Inflammatory macrophage treated with lipopolysaccharide for 4 hours (primary cell): ENCODE measurements around the gene DYRK1A.
A peak's percentile ranks its signal among the peaks of the same experiment; 100 is the strongest.
"Not testable (repeated sequence)": the region's sequence is repeated elsewhere in the genome, so short reads cannot be mapped to it uniquely, and the experiment has no call there.

Experiments
- DNase-seq: peaks from one replicate; pipeline ENCODE4 v3.0.0-alpha.2; 2020

The DYRK1A gene

DNA sequence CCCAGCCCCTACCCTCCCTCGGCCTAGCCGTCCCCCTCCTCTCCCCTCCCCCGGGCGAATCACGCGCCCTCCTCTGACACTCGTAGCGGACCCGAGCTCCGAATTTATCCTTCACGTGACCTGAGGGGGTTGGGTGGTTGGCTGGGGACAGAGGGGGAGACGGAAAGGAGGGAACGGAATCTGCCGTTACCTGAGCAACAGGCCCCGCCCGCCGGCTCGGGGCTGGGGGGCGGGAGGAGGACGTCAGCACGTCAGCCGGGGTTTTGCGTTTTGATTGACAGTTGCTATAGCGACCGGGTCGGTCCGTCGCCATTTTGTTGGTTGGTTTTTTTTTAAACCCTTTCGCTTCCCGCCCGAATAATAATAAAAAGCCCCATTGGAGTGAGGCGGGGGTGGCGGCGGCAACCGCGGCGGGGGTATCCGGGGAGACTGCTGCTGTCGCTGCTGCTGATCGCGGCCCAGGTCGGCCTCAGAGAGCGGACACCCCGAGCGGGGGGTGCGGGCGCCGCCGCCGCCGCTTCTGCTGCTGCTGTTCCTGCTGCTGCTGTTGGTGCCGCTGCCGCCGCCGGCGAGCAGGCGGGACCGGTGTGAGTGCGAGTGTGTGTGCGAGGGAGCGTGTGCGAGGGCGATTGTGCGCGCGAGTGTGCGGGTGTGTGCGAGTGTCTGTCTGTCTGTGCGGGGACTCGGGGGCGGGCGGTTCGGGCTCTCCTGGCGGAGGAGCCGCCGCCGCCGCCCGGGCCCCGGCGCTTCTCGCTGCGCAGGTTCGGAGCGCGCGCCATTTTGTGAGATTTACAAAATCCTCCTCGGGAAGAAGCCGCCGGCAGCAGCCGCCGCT is at the start of gene DYRK1A:
TSS of gene DYRK1A (plus strand) at position 292 of the 835 bp plus-strand sequence. CDS start 53,602 bp downstream, outside the sequence.
- peak; percentile 99 for DNase-seq

DNA sequence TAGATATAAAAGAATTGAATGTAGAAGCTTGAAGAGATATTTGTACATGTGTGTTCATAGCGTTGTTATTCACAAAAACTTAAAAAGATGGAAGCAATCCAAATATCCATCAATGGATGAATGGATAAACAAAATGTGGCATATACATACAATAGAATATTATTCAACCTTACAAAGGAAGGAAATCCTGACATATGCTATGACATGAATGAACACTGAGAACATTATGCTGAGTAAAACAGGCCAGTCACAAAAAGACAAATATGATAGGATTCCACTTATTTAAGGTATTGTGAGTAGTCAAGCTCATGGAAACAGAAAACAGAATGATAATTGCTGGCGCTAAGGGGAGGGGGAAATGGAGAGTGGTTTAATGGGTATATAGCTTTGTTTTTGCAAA is 47.0 kb upstream of the DYRK1A start:
- DNase-seq, result no peak

DNA sequence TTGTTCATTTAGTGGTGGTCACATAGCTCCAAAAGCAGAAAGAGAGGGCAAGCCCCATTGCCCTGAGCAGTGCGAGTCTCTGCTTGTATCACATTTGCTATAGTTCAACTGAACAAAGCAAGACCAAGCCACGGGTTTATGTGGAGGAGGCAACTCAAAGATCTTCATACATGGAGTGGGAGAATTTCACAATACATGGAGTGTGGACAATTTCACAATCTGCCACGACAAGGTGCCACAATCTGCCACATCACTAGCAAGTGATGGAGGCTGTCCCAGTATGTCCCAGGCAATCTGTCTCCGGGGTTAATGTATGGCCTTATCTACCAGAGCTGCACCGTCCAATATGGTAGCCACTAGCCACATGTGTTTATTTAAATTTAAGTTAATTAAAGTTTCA is 44.5 kb upstream of the DYRK1A start:
- no peak for DNase-seq

DNA sequence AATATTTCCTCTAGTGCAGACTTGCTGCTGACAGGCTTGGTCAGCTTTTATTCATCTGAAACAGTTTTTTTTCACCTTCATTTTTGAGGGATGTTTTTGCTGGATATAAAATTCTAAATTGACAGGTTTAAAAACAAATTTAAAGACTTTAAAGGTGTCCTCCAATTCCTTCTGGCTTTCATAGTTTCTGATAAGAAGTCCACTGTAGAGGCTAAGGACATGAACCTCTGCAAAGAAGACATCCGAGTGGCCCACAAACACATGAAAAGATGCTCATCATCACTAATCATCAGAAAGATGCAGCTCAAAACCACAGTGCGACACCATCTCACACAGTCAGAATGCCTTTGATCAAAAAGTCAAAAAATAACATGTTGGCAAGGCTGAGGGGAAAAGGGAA is 42.0 kb upstream of the DYRK1A start:
- DNase-seq, result no peak

DNA sequence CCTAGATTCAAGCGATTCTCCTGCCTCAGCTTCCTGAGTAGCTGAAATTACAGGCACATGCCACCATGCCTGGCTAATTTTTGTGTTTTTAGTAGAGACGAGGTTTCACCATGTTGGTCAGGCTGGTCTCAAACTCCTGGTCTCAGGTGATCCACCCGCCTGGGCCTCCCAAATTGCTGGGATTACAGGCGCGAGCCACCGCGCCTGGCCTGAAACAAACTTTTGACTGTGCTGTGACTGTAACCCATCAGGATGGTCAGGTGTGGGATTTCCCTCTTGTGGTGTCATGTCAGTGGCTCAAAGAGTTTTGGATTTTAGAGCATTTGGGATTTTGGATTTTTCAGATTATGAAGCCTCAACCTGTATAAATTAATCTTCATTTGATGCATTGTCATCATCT is 38.4 kb upstream of the DYRK1A start:
- DNase-seq, result not testable (repeated sequence)

DNA sequence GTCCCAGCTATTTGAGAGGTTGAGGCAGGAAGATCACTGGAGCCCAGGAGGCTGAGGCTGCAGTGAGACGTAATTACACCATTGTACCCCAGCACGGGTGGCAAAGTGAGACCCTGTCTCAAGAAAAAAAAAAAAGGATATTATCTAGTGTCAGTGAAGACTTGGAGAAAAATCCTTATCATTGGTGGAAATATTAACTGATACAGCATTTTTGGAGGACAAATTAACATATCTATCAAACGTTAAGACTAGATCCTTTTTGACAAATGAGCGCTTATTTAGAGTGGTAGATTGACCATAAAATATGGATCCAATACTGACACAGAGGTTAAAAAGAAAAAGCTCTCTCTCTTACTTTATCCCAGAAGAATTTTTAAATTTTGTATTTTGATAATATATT is 35.2 kb upstream of the DYRK1A start:
- no peak for DNase-seq

DNA sequence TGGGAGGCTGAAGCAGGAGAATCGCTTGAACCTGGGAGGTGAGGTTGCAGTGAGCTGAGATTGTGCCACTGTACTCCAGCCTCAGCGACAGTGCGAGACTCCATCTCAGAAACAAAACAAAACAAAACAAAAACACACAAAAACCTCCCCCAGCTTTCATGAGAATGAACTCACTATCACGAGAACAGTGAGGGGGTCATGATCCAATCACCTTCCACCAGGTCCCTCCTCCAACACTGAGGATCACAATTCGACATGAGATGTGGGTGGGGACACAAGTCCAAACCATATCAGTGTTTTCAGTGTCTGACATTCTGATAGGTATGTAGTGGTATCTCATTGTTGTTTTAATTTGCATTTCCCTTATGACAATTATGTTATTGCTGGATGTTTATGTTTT is 31.5 kb upstream of the DYRK1A start:
- DNase-seq, result no peak

DNA sequence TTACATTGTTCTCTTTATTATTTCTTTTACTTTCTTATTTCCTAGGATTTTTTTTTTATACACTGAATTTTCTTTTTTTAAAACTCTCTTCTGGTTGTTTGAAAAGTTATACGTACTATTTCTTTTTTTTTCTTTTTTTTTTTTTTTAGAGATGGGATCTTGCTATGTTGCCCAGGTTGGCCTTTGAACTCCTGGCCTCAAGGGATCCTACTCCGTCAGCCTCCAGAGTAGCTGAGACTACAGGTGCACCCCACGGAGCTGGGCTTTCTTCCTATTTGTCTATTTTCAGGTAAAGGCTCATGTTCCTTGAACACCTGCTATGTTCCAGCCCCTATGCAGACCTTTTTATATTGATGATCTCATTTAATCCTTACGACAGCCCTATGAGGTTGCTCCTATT is 29.4 kb upstream of the DYRK1A start:
- DNase-seq, result no peak

DNA sequence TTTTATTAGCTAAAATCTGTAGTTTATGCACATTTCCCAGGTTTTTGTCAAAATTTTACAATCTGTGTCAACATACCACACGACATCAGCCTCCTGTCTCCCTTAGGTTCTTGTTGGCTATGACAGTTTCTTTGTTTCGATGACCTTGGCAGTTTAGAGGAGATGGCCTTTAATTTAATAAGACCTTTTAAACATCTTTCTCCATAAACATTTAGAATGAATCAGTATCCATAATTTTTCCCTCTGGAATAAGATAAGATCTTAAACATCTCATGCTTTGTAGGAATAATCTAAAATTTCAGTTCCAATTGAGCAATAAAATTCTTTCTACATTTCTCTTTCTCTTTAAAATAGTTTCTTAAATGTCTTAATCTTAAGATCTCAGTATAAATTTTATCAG is 28.7 kb upstream of the DYRK1A start:
- DNase-seq, result no peak

DNA sequence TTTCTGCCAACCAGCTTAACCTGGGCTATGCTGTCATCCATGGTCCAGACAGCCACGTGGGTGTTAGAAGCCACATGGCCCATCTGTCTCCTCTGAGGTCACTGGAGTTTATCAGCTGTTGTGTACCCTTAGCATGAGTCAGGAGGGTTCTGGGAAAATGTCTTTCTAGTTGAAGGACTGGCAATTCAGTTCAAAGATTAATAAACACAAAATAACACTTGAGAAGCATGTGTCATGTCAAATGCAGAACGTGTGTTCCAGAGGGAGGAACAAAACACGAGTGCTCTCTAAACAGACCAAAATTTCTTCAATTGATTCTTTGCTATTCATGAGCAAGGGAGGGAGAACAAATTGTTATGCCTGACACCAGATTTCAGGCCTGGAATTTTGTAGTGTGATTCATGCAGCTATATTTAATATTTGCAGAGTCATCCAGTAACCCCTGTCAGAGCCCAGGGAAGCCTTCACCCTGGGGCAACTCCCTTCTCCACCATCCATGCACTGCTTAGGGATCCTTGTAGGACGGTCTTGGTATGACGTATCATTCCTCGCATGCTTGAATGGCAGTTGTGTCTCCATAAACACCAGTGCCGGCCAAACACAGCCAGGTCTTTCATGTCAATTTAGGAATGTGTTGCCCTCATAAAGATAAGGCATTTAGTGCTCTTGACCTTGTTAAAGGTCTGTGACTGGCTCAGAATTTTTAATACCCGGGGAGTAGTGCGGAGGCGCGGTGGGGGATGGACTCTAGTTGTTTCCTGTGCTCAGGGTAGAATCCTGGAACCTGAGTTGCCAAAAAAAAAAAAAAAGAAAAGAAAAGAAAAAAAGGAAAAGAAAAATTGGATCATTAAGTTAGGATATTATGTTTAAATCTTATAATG is 27.7 kb upstream of the DYRK1A start:
- DNase-seq, result peak; percentile 63

DNA sequence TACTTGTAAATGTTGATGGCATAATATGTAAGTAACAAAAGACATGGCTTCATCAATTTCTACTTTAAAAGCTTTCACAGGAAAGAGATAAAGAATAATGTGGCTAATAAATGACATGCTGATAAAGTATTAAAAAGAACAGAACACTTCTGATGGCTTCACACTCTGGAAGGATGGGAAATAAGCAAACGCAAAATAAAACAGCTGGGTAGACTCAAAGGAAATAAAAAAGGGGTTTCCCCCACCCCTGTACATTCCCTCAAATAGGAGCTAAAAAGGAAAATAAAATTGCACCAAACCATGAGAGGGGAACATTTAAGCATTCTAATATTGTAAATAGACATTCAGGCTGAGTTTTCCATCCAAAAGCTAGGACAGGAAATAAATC is 27.0 kb upstream of the DYRK1A start:
- no peak for DNase-seq

DNA sequence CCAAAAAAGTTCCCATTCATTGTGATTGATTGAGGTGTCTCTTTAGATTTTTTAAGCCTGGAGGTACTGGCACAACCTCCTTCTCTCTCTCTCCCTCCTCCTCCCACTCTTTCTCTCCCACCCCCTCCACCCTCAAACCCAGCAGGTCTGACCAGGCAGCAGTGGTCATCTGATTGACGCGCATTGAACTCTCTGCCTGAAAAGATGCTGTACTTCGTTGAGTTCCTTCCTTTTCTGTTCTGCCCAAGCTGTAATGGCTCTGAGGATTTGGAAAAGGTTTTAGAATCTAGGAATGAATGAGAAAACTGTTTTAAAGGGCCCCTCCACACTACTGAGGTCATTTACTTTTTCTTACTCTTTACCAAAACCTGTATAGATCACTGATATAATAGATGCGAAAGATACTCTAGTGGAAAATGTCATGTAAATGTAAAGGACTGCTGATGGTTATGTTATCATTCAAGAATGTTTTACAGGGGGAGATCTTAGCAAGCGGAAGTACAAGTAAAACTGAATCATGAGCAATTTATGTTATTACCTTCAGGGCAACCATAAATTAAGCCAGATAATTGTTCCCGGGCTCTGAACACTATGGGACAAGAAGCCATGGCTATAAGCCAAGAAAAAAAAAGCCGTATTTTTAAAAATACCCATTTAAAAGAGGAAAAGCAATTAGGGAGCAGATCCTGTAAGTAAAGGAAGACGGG is 25.2 kb upstream of the DYRK1A start:
- no peak for DNase-seq

DNA sequence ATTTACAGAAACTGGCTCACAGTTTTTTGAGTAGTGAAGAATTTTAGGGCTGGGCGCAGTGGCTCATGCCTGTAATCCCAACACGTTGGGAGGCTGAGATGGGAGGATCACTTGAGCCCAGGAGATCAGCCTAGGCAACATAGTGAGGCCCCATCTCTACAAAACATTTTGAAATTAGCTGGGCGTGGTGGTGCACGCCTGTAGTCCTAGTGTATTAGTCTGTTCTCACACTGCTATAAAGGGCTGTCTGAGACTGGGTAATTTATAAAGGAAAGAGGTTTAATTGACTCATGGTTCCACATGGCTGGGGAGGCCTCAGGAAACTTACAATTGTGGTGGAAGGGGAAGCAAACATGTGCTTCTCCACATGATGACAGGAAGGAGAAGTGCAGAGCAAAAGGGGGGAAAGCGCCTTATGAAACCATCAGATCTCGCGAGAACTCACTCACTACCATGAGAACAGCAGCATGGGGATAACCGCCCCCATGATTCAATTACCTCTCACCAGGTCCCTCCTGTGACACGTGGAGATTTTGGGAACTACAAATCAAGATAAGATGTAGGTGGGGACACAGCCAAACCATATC is 24.4 kb upstream of the DYRK1A start:
- DNase-seq, result no peak

DNA sequence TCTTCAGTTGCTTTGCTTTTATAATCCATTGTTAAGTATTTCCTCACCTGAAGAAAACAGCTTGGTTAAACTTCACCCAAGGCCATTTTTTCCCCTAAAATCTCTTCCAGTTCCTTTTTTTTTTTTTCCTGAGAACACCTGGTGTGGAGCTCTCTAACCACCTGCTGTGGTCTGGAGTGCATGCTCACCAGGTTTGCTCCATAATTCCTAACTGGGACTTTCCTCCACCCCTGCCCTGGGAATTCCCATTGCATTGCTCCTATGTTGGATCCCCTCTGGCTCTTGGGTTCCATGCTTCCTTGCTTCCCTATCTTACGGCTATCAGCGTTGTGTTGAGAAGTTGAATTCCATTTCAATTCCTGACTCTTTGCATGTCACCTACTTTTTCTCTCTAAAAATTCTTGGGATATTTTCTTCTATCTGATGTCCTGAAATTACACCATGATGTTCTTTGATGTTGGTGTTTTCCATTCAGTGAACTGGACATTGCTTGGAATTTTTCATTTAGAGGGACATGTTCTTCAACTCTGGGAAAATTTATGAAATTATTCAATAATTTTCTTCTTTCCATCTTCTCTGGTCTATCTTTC is 19.6 kb upstream of the DYRK1A start:
- DNase-seq, result no peak

DNA sequence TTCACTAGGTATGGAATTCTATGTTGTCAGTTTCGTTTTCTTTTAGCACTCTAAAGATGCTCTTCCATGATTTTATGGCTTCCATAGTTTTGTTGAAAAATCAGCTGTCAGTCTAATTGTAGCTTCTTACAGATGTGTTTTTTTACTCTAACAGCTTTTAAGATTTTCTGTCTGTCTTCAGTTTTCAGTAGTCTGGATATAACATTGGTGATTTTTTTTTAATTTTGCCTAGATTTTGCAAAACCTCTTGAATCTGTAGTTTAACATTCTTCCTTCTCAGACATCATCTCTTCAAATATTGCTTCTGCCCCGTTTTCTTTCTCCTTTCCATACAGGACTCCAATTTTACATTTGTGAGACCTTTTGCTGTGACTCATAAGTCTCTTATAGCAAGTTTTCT is 17.9 kb upstream of the DYRK1A start:
- peak; percentile 24 for DNase-seq

DNA sequence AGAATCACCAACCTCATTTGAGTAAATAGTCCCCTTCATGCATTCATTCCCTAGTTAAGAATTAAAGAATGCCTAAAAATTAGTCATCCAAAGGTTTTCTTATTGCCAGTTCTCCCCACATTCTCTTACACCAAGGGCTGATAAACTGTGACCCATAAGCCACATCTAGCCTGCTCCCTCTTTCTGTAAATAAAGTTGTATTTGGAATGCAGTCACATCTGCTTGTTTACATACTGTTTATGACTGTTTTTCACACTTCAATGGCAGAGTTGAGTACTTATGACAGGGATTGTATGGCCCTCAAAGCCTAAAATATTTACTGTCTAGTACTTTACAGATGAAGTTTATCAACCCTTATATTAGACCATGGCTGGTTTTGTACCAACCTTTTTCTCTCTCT is 16.1 kb upstream of the DYRK1A start:
- DNase-seq, result no peak

DNA sequence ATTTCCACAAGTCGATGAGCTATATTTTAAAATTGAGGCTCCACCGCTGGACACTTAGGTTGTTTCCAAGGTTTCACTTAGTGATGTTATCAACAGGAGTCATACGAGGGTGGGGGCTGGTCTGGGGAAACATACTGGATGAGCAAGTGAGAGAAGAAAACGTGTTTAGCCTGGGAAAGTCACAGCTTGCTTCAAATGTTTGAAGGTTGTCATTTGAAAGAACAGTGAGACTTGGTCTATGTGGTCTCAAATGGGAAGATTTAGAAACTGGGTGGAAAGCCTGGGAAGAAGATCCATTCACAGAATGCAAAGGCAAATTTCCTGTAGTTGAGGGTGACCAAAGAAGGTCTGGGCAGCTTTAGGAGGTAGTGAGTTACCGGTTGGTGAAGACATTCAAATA is 9.9 kb upstream of the DYRK1A start:
- DNase-seq, result peak; percentile 57

DNA sequence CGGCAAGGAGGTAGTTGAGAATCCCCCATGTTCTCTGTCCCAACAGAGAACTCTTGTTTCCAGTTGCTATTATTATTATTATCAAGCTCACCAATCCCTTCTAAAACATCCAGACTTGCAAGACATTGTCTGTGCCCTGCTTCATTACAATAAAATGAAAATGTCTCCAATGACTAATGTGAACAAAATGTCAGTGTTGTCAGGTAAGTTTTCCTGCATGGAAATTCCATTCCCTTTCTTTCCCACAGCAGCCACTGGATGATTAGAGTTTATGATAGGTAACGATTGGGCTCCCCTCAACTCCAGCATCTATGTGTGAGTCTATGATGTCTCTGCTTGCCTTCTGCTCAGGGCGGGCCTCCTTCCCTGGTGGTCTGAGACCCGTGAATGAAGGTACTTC is 8.9 kb upstream of the DYRK1A start:
- DNase-seq, result no peak

DNA sequence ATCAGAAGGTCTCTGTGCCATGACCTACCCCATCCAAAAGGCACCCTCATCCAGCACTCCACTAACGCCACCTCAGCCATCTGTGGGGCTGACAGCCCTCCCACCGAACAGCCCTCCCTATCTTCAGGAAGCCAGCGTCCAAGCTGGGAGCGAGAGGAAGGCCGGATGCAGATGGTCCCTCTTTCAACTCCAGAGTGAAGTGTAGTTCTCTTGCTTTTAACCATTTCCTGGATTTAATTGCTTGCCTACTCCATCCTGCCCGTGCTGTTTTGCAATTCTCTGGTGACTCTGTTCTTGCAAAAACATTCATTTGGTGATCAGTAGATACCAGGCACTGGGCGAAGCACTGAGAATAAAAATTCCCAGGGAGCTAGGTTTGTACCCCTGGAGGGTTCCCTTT is 8.2 kb upstream of the DYRK1A start:
- DNase-seq, result peak; percentile 29

DNA sequence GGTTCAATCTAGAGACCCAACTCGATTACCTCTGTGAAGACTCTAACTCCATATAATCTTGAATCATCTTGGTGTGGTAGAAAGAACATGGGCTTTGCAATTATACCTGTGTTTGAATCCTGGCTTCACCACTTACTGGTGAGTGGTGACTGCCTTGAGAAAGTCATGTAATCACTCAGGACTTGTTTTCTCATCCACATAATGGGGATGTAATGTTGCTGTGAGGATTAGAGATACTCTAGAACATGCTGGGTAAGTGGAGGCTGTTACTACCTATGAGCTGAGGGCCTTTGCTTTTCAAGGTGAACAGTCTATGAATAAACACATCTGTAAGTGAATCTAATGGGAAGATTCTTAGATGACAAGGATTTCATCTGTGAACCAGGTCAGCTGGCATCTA is 2.6 kb upstream of the DYRK1A start:
- no peak for DNase-seq

DNA sequence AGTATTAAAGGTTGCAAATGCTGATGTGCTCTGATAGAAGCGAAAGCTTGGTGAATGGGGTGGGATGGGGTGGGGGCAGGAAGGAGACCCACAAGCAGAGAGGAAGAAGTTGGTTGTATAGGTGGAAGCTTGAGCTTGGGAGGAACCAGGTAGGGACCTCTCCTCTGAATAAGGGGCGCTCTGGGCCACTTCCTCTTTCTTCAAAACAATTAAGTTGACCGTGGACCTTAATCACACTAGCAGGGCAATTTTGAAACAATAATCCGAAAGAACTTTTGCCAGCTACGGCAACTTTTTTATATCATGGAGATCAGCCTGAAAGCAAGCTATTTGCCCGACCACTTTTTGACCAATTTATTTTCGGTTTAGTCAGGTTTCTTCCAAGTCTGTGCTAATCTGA is 1.9 kb upstream of the DYRK1A start:
- no peak for DNase-seq
